Measurements from ENCODE around the gene IFRD2. TPM values are rescaled to one million over a fixed set of nuclear protein-coding genes. Genes with fewer than 3 reads are reported as not detected.

IFRD2 gene
- total RNA-seq, 6 experiments from 2014 or later = 71.2 to 102 (median 74.6) TPM

- peaks cover 3% of the 10 kb centered on the region; the same call in 1 of the 2 replicates for H3K27me3 Mint-ChIP-seq (ENCODE audit: insufficient read depth)
- no peak for DNase-seq
- peak overlapping the region; percentile 88 for H3K27ac Mint-ChIP-seq
- H3K9me3 Mint-ChIP-seq = no peaks in the 10 kb centered on the region
- H3K4me3 Mint-ChIP-seq = peak overlapping the region; percentile 70
- H3K4me1 Mint-ChIP-seq (ENCODE audit: low read depth) = peaks cover 45% of the 10 kb centered on the region
- no peak for TF ChIP-seq CTCF (IDR thresholded peaks at IDR 0.05)
- H3K36me3 Mint-ChIP-seq (ENCODE audit: low read depth) = peaks cover 24% of the 10 kb centered on the region
Observed at GRCh38 chr3:50333744-50334328, 41.6 kb upstream of the IFRD2 start.

- H3K27ac Mint-ChIP-seq = no peak overlapping the region; the same call in 1 of the 2 replicates
- H3K36me3 Mint-ChIP-seq (ENCODE audit: low read depth) = peaks cover 22% of the 10 kb centered on the region; the same call in 1 of the 2 replicates
- DNase-seq = no peak
- H3K4me1 Mint-ChIP-seq (ENCODE audit: low read depth) = peaks cover 46% of the 10 kb centered on the region
- H3K27me3 Mint-ChIP-seq (ENCODE audit: insufficient read depth) = peaks cover 5% of the 10 kb centered on the region
- H3K4me3 Mint-ChIP-seq = no peak overlapping the region
- TF ChIP-seq CTCF (IDR thresholded peaks at IDR 0.05) = no peak
- no peaks in the 10 kb centered on the region for H3K9me3 Mint-ChIP-seq
Observed at GRCh38 chr3:50331364-50331907, 39.2 kb upstream of the IFRD2 start.

DNA sequence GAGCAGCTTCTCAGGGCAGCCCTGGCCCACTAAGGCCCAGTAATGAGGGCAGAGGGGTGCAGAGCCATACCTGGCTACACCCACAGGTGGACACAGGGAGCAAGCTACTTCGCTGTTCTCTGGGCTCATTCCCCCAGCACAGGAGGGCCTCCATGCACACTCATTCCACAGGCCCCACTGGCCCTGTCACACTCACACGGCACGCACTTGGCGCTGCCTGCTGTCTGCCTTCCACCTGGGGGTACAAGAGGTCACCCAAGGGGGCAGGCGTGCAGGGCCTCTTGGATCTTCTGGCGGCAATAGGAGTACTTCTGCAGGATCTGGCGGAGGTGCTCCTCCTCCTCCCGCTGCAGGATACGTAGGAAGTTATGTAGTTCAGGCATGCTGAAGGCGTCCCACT lies 38.1 kb upstream of the IFRD2 start:
- Mint-ChIP-seq H3K27ac (no peak overlapping the region), H3K9me3 (no peaks in the 10 kb centered on the region), H3K4me1 (ENCODE audit: low read depth) (peaks cover 35% of the 10 kb centered on the region), H3K27me3 (ENCODE audit: insufficient read depth) (peaks cover 5% of the 10 kb centered on the region), H3K36me3 (ENCODE audit: low read depth) (peaks cover 18% of the 10 kb centered on the region; the same call in 1 of the 2 replicates), H3K4me3 (no peak overlapping the region)
- TF ChIP-seq CTCF (IDR thresholded peaks at IDR 0.05) = no peak
- no peak for DNase-seq

DNA sequence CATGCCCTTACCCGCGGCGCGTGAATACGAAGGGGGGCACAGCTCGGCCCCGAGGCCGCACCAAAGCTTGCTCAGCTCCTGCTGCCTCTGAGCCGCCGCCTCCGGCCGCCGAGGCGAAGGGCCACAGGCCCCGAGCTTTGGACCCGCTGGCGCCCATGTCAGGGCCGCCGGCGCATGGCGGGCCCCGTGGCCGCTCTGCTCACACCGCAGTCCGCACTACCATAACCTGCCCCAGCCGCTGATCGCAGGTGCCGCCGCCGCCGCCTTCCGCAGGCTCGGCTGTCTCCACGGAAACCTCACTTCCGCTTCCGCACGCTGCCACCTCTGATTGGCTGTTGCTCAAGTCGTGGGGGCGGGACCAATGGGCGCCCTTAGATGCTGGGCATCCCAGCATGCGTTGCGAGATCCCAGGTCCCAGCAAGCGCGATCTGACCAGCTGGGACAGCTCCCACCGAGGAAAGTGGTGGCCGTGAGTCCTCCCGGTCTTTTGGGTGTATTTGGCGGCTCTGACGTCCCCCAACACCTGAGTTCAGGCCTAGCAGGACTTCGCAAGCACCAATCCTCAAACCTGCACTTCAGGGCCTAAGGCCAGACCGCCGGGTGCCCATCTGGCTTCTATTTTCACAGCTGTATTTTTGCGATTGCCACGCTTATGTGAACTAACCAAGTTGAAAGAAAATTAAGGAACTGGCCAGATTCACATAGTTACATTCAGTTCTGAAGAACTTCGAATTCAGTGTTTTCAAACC lies 35.9 kb upstream of the IFRD2 start, which contains the start of gene TUSC2:
TSS of gene TUSC2 (minus strand) at position 281 of the 749 bp plus-strand sequence. CDS start at position 157, 124 bp downstream.
- TF ChIP-seq CTCF (IDR thresholded peaks at IDR 0.05) = no peak

GRCh38 chr3:50327129-50327528 lies 34.9 kb upstream of the IFRD2 start:
- Mint-ChIP-seq H3K4me1 (ENCODE audit: low read depth) (peaks cover 14% of the 10 kb centered on the region), H3K27me3 (ENCODE audit: insufficient read depth) (peaks cover 2% of the 10 kb centered on the region), H3K4me3 (peak overlapping the region; percentile 94), H3K27ac (peak overlapping the region; percentile 53), H3K36me3 (ENCODE audit: low read depth) (peaks cover 7% of the 10 kb centered on the region; the same call in 1 of the 2 replicates), H3K9me3 (no peaks in the 10 kb centered on the region)
- DNase-seq = no peak
- no peak for TF ChIP-seq CTCF (IDR thresholded peaks at IDR 0.05)

More for the DNA sequence above, 35.9 kb upstream of the IFRD2 start, which contains the start of gene TUSC2:
- DNase-seq = peak; percentile 94
- peak within 1 kb of the TSS; percentile 84 for H3K27ac Mint-ChIP-seq
- H3K36me3 Mint-ChIP-seq (ENCODE audit: low read depth) = peaks cover 7% of the 10 kb centered on the region; the same call in 1 of the 2 replicates
- peaks cover 2% of the 10 kb centered on the region for H3K27me3 Mint-ChIP-seq (ENCODE audit: insufficient read depth)
- peaks cover 14% of the 10 kb centered on the region for H3K4me1 Mint-ChIP-seq (ENCODE audit: low read depth)
- H3K9me3 Mint-ChIP-seq = no peaks in the 10 kb centered on the region
- H3K4me3 Mint-ChIP-seq = peak within 1 kb of the TSS; percentile 94
